GM19397 (cell line): Measurements from ENCODE around the gene AGAP1.
"Not testable (repeated sequence)": the region's sequence is repeated elsewhere in the genome, so short reads cannot be mapped to it uniquely, and the experiment has no call there.

Experiments used
- ATAC-seq: cut with Tn5 transposase; IDR thresholded peaks from one replicate; pipeline ENCODE4 v1.9.1; 2021; ENCODE audit warnings: mild to moderate bottlenecking, moderate library complexity; ENCODE audit not compliant: unreplicated experiment

AGAP1 gene

GRCh38 chr2:235749771-235750160 lies 255.9 kb downstream of the AGAP1 start:
- no peak for ATAC-seq

GRCh38 chr2:235752846-235753245 lies 259.0 kb downstream of the AGAP1 start:
- no peak for ATAC-seq

- ATAC-seq, result no peak
Measured at GRCh38 chr2:235754357-235755207, 260.7 kb downstream of the AGAP1 start.

GRCh38 chr2:235756491-235756890 lies 262.6 kb downstream of the AGAP1 start:
- ATAC-seq, result no peak

- no peak for ATAC-seq
Measured at GRCh38 chr2:235757212-235757611, 263.4 kb downstream of the AGAP1 start.

- ATAC-seq, result no peak
Measured at GRCh38 chr2:235757640-235758039, 263.8 kb downstream of the AGAP1 start.

GRCh38 chr2:235762832-235763598 lies 269.2 kb downstream of the AGAP1 start:
- no peak for ATAC-seq

GRCh38 chr2:235763816-235764215 lies 270.0 kb downstream of the AGAP1 start:
- ATAC-seq, result no peak

GRCh38 chr2:235764478-235764877 lies 270.6 kb downstream of the AGAP1 start:
- not testable (repeated sequence) for ATAC-seq

- no peak for ATAC-seq
Measured at GRCh38 chr2:235765181-235765820, 271.5 kb downstream of the AGAP1 start.

- no peak for ATAC-seq
Measured at GRCh38 chr2:235766278-235766677, 272.4 kb downstream of the AGAP1 start.

- no peak for ATAC-seq
Measured at GRCh38 chr2:235768606-235769005, 274.8 kb downstream of the AGAP1 start.

GRCh38 chr2:235769046-235769445 lies 275.2 kb downstream of the AGAP1 start:
- ATAC-seq, result no peak

GRCh38 chr2:235770909-235771820 lies 277.3 kb downstream of the AGAP1 start:
- ATAC-seq, result no peak

GRCh38 chr2:235773188-235773928 lies 279.5 kb downstream of the AGAP1 start:
- no peak for ATAC-seq

GRCh38 chr2:235774153-235774870 lies 280.5 kb downstream of the AGAP1 start:
- no peak for ATAC-seq

- ATAC-seq, result no peak
Measured at GRCh38 chr2:235776531-235776930, 282.7 kb downstream of the AGAP1 start.

- no peak for ATAC-seq
Measured at GRCh38 chr2:235779444-235779896, 285.6 kb downstream of the AGAP1 start.

- ATAC-seq, result no peak
Measured at GRCh38 chr2:235780401-235780800, 286.6 kb downstream of the AGAP1 start.
